Common myeloid progenitor, CD34-positive (primary cell): Measurements from ENCODE around the gene MAGED2. TPM values are rescaled to one million over a fixed set of nuclear protein-coding genes. Genes with fewer than 3 reads are reported as not detected.
A peak's percentile ranks its signal among the peaks of the same experiment; 100 is the strongest.
"Not testable (repeated sequence)": the region's sequence is repeated elsewhere in the genome, so short reads cannot be mapped to it uniquely, and the experiment has no call there.

Experiments used
- CTCF ChIA-PET: fragments of 350-600 bp; sonication (Branson Sonifier 250); formaldehyde crosslinking; loops from one replicate; lab custom pipeline; 2021; ENCODE audit warnings: antibody characterized with exemption; lab: Charles Lee
- POLR2A ChIA-PET: fragments of 350-600 bp; sonication (Branson Sonifier 250); formaldehyde crosslinking; loops from one replicate; lab custom pipeline; 2021; ENCODE audit warnings: antibody characterized with exemption; lab: Charles Lee
- DNase-seq, 3 donors: peaks; one replicate each; pipeline versions ENCODE4 v3.0.0 to v3.0.0-alpha.2; 2013
- H3K27ac ChIP-seq, 2 experiments: 1 replicate in 1 of 2; 2 replicates in 1 of 2; pipeline ENCODE4 v1.7.0; 2013; ENCODE audit warnings: inconsistent platforms in 2 of 2, low read length in 2 of 2, mild to moderate bottlenecking in 2 of 2, low read depth in 1 of 2, moderate library complexity in 1 of 2; ENCODE audit not compliant: severe bottlenecking in 2 of 2, insufficient read depth in 1 of 2, poor library complexity in 1 of 2
- H3K27me3 ChIP-seq, 5 experiments: replicated peaks in 2 of 5; 1 replicate in 3 of 5; 2 replicates in 2 of 5; pipeline versions ENCODE4 v1.6.1 to v1.7.0; 2013; ENCODE audit warnings: low read length in 4 of 5, mild to moderate bottlenecking in 2 of 5, moderate library complexity in 2 of 5, inconsistent platforms in 1 of 5; ENCODE audit not compliant: insufficient read depth in 5 of 5, control insufficient read depth in 4 of 5
- H3K36me3 ChIP-seq, 4 experiments: 1 replicate in 2 of 4; 2 replicates in 2 of 4; pipeline versions ENCODE4 v1.6.1 to v1.7.0; 2013; ENCODE audit warnings: low read length in 3 of 4, control low read depth in 1 of 4, mild to moderate bottlenecking in 1 of 4; ENCODE audit not compliant: control insufficient read depth in 4 of 4, insufficient read depth in 4 of 4
- H3K4me1 ChIP-seq, 4 experiments: 1 replicate in 3 of 4; 2 replicates in 1 of 4; pipeline versions ENCODE4 v1.6.1 to v1.7.1; 2013; ENCODE audit warnings: low read length in 3 of 4, mild to moderate bottlenecking in 3 of 4, control low read depth in 1 of 4, inconsistent platforms in 1 of 4, moderate library complexity in 1 of 4; ENCODE audit not compliant: control insufficient read depth in 4 of 4, insufficient read depth in 4 of 4; ENCODE audit errors: control extremely low read depth in 1 of 4
- H3K4me3 ChIP-seq, 7 experiments: 1 replicate in 4 of 7; 2 replicates in 3 of 7; pipeline versions ENCODE4 v1.5.1 to v1.7.0; 2013; ENCODE audit warnings: mild to moderate bottlenecking in 7 of 7, low read length in 6 of 7, moderate library complexity in 6 of 7, inconsistent platforms in 2 of 7, low read depth in 2 of 7, control low read depth in 1 of 7; ENCODE audit not compliant: insufficient read depth in 4 of 7, control insufficient read depth in 1 of 7; ENCODE audit errors: extremely low read depth in 1 of 7
- H3K9me3 ChIP-seq, 5 experiments: 1 replicate in 4 of 5; 2 replicates in 1 of 5; pipeline versions ENCODE4 v1.6.1 to v1.7.1; 2013; ENCODE audit warnings: low read length in 4 of 5, mild to moderate bottlenecking in 2 of 5, inconsistent platforms in 1 of 5, low read depth in 1 of 5, moderate library complexity in 1 of 5; ENCODE audit not compliant: control insufficient read depth in 4 of 5, insufficient read depth in 2 of 5; ENCODE audit errors: control extremely low read depth in 1 of 5
- WGBS: methylation state at CpG from one replicate; pipeline ENCODE4 v1.1.5; 2013; ENCODE audit not compliant: insufficient coverage; 5-methylcytosine and 5-hydroxymethylcytosine counted together
- polyA plus RNA-seq: library from polyadenylated mRNA; unstranded; fragments of 120-200 nt; gene quantifications from one replicate; pipeline ENCODE4 v1.2.1, GENCODE V29; 2013

MAGED2 gene
- 126 TPM for polyA plus RNA-seq

- peaks cover 3 to 29% (median 17%) of the 10 kb centered on the region in 4 experiments for H3K36me3 ChIP-seq
- ChIA-PET POLR2A (interaction anchor here (0.6 to 1.1 kb wide), 2 partner anchors 48 to 168 kb away, joined by 4 to 5 read pairs; no protein-coding TSS in a partner anchor), CTCF (no interaction called here)
Measured at GRCh38 chrX:54807524-54808108, at the start of gene MAGED2. Gene MAGED2 (plus strand): TSS chrX:54807745. CDS start chrX:54809332, 1,587 bp downstream.

GRCh38 chrX:54758114-54759055, 49.2 kb upstream of the MAGED2 start:
- no peak overlapping the region for H3K4me3 ChIP-seq
- POLR2A ChIA-PET: no interaction called here
- no peaks in the 10 kb centered on the region for H3K36me3 ChIP-seq
- DNase-seq: no peak
- CTCF ChIA-PET: no interaction called here
- no peaks in the 10 kb centered on the region for H3K4me1 ChIP-seq
- H3K27me3 ChIP-seq: peaks cover 0 to 2% (median 0%) of the 10 kb centered on the region in 5 experiments
- no peak overlapping the region for H3K27ac ChIP-seq
- 83% methylated on average over 21 of the region's 21 CpGs for WGBS
- H3K9me3 ChIP-seq: no peaks in the 10 kb centered on the region

More at GRCh38 chrX:54807524-54808108, at the start of gene MAGED2:
- Histone ChIP-seq H3K4me3 (peak within 1 kb of the TSS; percentile 57 to 91 (median 73)), H3K4me1 (peaks cover 0 to 8% (median 6%) of the 10 kb centered on the region in 4 experiments), H3K9me3 (no peaks in the 10 kb centered on the region), H3K27me3 (no peaks in the 10 kb centered on the region), H3K27ac (peak within 1 kb of the TSS; percentile 44 to 71)
- peak; percentile 36 to 68 (median 59) for DNase-seq
- WGBS: 29% methylated on average over 14 of the region's 17 CpGs

- POLR2A ChIA-PET, H3K36me3 ChIP-seq, H3K27ac ChIP-seq, H3K4me3 ChIP-seq, H3K9me3 ChIP-seq, H3K27me3 ChIP-seq, CTCF ChIA-PET: not testable (repeated sequence)
- peaks cover 0 to 14% (median 3%) of the 10 kb centered on the region in 4 experiments for H3K4me1 ChIP-seq
- WGBS: no CpG with 5 or more reads among the region's 2 CpGs
- peak in 2 of 3 donors; percentile 5 to 29 for DNase-seq
Measured at GRCh38 chrX:54774391-54775094, 33.0 kb upstream of the MAGED2 start.

GRCh38 chrX:54776061-54776460, 31.5 kb upstream of the MAGED2 start:
- Histone ChIP-seq H3K27ac (no peak overlapping the region), H3K9me3 (no peaks in the 10 kb centered on the region), H3K27me3 (no peaks in the 10 kb centered on the region), H3K4me1 (peaks cover 0 to 14% (median 3%) of the 10 kb centered on the region in 4 experiments), H3K36me3 (no peaks in the 10 kb centered on the region), H3K4me3 (no peak overlapping the region)
- ChIA-PET POLR2A (no interaction called here), CTCF (no interaction called here)
- DNase-seq: no peak
- 85% methylated on average over 5 of the region's 6 CpGs for WGBS

GRCh38 chrX:54776987-54777672, 30.4 kb upstream of the MAGED2 start:
- POLR2A ChIA-PET: no interaction called here
- WGBS: 82% methylated on average over 4 of the region's 6 CpGs
- DNase-seq: peak in 2 of 3 donors; percentile 6 to 22
- H3K4me1 ChIP-seq: peaks cover 0 to 14% (median 3%) of the 10 kb centered on the region in 4 experiments
- H3K27me3 ChIP-seq: no peaks in the 10 kb centered on the region
- no peaks in the 10 kb centered on the region for H3K9me3 ChIP-seq
- CTCF ChIA-PET: no interaction called here
- no peak overlapping the region for H3K27ac ChIP-seq
- no peak overlapping the region for H3K4me3 ChIP-seq
- H3K36me3 ChIP-seq: no peaks in the 10 kb centered on the region

GRCh38 chrX:54785901-54786300, 21.6 kb upstream of the MAGED2 start:
- Histone ChIP-seq H3K27me3 (no peaks in the 10 kb centered on the region), H3K36me3 (no peaks in the 10 kb centered on the region), H3K4me1 (peaks cover 0 to 4% (median 2%) of the 10 kb centered on the region in 4 experiments), H3K4me3 (no peak overlapping the region), H3K27ac (no peak overlapping the region), H3K9me3 (no peaks in the 10 kb centered on the region)
- WGBS: 14% methylated on average over 2 of the region's 4 CpGs
- ChIA-PET CTCF (no interaction called here), POLR2A (no interaction called here)
- DNase-seq: no peak
